HG02798 (cell line): ENCODE data around the gene ARSI.

ENCODE experiments used
- ATAC-seq: cut with Tn5 transposase; IDR thresholded peaks from one replicate; pipeline ENCODE4 v1.9.1; 2021; ENCODE audit warnings: mild to moderate bottlenecking; ENCODE audit not compliant: unreplicated experiment, poor library complexity

The ARSI gene

DNA sequence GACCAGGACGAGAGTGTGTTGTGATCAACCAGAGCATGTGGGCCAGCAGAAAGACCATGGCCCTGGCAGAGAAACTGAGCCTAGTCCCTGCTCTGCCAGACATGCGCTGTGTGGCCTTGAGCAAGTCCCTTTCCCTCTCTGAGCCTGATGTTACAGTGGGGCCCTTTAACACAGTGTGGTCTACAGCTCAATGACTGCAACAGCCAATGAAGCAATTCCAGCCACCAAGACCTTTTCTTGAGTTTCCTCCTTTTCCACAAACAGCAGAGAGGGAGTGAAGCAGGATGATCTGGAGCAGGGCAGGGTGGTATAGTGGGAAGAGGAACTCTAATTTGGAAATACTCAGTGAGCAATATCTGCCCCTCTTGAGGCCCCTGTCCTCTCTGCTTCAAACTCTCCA is 25.8 kb upstream of the ARSI start:
- ATAC-seq, result no peak

DNA sequence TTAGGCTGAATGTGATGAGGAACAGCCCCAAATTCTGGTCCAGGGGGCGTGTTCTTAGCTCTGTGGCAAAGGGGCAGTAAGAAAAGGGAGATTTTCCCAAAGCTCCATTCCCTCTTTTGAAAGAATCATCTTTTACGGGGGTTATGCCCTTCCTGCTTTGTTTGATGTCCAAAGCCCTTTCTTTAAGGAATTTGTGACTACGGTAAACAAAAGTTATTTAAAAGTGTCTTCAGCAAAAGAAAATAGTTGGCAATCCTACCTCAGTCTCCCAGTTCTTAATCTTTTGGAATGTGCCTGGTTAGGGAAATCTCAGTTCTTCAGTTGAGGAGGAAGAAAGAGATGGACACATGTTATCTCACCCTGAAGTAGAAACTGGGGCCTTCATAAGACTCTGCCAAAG is 24.4 kb upstream of the ARSI start:
- no peak for ATAC-seq

DNA sequence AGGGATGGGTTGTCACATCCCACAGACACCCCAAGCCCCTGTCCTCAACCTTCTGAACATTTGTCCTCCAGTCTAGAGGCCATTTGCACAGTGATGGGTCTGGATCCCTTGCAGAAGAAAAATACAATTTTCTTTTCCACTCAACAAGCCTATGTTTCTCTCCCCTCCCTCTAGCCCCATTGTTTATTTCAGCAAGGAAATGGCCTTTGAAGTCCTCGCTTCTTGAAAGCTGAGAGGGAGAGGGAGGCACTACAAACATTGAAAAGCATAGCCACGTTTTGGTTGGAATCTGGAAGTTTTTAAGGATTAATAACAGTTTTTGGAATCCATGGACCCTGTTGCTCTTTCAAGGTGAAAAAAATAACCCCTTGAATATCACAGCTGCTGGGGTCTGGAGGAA is 24.0 kb upstream of the ARSI start:
- ATAC-seq, result no peak

DNA sequence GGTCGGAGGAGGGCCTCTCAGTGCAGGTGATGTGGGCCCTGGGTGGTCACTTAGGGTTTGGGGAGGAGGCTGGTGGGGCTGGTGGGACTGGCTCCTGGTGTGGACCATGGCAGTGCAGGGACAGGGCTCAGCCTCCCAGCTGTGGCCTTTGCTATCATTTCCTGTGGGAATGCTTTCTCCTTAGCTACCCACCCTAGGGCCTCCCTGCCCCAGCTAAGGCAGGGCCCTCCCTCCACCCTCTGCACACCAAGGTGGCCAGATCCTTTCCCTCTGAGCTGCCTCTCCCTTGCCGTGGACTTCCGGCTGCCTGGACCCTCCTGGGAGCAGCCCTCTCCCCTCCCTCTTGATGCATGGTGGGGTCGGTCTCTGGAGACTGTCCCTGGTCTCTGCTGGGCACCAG is 22.7 kb upstream of the ARSI start:
- ATAC-seq, result no peak

DNA sequence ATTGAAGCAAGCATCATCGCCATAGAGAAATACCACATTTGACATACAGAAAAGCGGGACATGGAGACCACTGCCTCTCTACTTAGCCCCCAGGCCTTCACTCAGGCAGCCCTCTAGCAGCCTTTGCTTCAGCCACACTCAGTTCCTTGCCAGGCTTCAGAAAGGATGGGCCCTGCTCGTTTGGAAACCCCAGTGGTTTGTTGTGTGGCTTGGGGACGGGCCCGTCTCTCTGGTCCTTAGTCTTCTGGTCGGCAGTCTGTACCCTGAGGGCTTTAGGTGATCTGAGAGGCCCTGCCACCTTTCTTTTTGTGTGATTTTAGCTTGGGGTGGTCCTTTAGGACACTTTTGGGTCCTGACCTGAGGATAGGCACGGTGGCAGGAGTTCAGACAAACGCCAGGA is 21.1 kb upstream of the ARSI start:
- no peak for ATAC-seq

DNA sequence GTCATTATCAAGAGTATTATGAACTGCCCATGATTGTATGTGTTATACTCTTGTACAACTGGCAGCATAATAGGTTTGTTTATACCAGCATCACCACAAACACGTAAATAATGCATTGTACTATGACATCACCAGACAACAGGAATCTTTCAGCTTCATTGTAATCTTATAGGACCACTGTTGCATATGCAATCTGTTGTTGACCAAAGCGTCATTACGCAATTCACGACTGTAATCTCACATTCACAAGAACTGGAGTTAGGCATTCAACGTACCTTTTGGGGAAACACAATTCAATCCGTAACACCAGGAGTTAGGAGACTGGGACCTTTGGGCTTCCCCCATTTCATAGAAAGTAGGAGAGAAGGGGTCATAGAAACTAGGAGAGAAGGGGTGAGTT is 20.4 kb upstream of the ARSI start:
- ATAC-seq, result no peak

DNA sequence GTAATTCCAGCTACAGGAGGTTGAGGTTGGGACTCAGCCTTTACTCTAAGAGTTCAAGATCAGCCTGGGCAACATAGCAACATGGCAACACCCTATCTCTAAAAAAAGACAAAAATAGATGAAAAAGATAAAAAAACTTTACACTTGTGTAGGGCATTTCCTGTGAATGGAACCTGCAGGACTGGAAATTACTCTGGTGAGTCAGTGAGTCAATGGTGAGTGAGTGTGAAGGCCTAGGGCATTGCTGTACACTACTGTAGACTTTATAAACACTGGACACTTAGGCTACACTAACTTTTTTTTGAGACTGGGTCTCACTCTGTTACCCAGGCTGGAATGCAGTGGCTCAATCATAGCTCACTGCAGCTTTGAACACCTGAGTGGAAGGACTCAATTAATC is 19.5 kb upstream of the ARSI start:
- no peak for ATAC-seq

DNA sequence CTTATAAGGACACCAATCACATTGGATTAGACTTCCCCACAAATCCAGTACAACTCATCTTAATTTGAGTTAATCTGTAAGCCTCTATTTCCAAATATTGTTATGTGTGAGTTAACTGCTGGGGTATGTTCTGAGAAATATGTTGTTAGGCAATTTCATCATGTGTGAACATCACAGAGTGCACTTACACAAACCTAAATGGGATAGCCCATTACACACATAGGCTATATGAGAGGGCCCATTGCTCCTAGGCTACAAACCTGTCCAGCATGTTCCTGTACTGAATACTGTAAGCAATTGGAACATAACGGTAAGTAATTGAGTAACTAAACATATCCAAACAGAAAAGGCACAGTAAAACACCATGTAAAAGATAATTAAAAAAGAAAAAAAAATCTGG is 19.1 kb upstream of the ARSI start:
- ATAC-seq, result no peak

DNA sequence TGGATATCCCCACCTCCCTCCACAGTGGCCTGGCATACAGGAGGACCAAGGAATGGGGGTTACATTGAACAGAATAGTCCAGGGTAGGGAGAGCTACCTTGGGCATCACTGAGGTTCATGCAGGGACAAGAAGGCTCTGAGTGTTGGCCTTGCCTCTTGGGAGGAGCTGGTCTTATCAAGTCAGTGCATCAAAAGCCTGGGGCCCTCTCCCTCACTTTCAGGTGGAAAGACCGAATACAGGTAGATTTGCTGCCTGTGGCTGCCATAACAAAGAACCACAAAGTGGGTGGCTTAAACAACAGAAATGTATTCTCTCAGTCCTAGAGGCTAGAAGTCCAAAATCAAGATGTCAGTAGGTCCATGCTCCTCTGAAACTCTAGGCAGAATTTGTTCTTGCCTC is 18.5 kb upstream of the ARSI start:
- ATAC-seq, result no peak

DNA sequence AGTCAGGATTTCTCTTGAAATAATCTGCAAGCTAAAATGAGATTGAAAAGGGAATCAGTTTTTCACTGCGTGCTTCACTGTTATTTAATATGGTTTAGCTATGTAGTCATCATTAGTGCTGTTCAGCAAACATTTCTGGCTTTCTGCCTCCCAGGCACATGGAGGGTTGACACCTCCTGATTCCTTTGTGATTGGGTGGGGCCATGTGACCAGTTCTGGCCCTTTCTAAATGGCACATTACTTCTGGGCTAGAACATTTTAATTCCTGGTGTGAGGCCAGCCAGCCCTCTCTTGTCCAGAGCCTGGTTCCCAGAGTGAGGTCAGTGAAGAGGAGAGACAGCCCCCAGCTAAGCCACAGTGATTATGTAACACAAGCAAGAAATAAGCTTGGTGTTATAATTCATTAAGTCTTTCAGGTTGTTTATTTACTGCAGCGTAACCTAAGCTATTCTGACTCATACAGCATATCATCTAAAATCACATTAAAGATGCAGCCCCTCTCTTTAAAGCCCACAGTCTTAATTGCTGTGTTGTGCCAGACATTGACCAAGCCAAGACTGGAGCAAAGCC is 17.4 kb upstream of the ARSI start:
- no peak for ATAC-seq

DNA sequence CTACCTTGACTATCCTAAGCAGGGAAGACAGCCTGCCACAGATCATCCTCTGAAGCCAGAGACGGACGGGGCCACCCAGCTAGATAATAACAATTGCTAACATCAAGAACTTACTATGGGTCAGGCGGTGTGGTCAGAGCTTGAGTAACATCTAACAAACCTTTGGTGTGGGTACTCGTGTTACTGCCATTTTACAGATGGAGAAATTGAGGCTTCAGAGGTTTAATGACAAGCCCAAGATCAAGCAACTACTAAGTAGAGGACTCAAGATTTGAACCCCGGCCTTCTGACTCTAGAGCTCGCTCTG is 16.7 kb upstream of the ARSI start:
- ATAC-seq, result no peak

DNA sequence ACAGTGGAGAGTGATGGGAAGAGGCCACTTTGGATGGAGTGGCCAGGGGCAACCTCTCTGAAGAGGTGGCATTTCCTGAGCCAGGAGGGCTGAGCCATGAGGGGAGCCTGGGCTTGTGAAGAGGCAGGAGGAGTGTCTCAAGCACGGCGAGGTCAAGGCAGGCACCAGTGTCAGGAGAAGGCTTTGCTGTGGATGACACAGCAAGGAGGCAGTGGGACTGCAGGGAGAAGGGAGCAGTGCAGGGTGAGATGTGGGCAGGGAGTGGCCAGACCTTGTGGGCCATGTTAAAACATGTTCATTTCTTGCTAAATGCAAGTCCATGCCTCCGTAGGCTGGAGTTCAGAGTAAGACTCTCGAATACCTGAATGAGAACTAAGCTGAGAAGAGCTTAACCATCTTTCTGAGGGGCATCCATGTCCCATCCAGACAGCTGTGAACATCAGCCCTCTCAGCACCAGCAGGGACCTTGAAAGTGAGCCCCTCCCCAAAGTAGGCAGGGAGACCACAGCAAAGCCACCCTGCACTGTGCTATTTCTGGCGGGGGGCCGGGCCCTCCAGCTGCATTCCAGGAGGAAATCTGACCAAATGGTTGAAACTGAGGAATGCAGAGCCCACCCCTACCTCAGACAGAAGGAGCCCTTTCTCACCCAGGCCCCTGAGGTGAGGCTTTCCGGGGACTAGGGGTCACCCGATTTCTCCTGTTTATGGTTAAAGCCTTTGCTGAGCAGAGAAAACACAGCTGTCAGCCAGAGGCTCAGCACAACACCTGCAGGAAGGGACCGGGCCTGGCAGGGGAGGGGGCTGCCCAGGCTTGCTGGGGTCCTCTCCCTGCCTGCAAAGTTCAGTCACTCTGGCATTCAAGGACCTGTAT is 16.1 kb upstream of the ARSI start:
- no peak for ATAC-seq

DNA sequence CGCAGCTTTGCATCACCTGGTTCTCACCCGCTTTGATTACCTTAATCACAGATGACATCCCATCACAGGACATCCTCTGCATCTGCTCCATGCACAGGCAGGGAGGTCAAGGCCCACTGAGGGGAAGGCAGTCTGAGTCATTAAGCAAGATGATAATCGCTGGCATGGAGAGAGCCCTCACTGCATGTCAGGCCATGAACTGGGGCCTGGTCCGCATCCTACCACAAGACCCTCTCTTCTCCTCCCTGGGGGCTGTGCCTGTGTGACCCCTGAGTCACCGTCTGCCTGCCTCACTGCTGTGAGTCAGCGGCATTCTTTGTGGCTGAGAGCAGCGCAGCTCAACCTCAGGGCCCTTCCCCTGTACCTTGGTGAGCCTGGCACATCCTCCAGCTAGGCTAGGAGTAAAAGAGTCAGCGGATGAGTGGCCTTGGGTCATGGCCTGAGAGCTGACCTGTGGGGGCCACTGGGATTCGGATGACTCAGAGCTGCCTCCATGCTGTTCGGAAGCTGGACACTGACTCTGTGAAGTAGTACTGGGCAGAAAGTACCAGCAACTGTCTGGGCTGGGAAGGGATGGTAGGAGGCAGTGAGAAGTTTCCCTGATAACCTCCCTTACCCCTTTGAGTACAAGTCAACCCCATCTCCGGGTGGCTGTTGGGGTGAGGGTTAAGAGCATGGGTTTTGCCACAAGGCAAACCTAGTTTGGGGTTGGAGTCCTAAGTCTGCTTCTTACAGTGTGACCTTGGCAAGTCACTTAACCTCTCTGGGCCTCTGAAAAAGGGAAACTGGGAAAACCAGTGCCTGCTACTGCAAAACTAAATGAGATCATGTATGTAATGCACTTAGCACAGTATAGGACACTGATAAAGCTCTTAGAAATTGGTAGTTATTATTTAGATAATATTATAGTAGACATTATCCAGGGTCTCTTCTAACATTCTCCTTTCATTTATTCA is 14.6 kb upstream of the ARSI start:
- ATAC-seq, result no peak

DNA sequence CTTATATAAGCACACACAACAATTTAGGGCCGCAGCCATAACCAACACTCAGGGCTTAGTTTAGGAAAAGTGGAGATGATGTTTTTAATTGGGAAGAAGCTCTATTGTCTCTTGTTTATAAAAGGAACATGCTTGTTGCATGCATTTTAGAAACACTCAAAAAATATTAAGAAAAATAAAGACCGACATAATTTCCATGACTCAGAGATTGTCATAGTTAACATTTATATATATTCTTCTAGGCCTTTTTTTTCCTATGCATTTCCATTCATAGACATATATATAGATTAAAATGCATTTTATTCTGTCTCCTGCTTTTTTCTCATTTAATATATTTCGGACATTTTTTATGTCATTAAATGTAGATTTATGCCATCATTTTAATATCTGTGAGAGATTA is 13.6 kb upstream of the ARSI start:
- no peak for ATAC-seq

DNA sequence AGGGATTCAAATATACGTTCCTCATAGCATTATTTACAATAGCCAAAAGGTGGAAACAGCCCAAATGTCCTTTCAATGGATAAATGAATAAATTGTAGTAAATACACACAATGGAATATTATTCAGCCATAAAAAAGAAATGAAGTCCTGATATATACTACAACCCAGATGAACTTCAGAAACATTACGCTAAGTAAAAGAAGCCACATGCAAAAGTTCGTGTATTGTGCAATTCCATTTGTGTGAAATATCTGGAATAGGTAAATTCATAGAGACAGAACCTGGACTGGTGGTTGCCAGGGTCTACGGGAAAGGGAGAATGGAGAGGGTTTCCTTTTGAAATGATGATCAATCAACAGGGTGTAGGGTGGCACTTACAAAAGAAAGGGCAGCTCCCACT is 12.5 kb upstream of the ARSI start:
- ATAC-seq, result no peak

DNA sequence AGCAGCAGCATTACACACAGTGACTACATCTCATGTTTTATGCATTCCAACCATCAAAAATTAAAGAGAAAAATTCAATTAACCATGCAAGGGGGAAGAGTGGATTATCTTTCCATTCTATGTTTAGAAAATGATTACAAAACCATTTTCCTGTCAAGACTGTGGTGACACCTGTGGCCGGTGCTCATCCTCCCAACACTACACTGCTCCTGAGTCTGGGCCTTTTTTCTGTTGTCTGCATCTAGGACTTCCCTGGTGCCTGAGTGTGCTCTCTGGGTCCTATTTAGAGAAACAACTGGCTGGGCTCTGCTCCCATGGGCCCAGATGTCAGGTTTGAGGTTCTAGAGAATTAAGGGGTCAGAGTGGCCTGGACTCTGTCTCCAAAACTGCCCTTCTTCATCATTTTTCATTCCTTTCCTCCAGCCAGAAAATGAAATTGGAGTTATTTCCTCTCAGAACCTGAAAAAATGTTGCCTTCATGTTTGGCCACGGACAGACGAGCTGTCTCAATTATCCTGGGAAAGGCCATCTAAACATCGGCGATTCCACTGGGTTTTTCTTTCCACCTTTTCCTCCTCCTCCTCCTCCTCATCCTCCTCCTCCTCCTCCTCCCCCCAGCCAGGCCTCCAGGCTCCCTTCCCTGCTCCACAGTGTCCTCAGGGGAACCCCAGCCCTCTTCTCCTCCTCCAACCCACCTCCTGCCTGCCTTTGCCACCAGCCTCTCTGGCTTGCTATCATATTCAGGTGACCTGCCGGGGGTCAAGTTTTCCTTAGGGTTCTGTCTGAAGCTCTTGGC is 11.4 kb upstream of the ARSI start:
- ATAC-seq, result no peak

DNA sequence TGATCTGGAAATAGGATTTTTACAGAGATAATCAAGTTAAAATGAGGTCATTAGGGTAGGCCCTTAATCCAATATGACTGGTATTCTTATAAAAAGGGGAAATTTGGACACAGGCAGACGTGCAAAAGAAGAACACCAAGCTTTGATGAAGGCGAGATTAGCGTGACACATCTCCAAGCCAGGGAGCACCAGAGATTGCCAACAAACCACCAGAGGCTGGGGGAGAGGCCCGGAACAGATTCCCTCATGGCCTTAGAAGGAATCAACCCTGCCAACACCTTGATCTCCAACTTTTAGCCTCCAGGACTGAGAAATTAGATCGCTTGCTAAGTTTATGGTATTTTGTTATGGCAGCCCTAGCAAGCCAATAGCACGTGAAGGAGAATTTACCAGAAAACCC is 10.8 kb upstream of the ARSI start:
- no peak for ATAC-seq

DNA sequence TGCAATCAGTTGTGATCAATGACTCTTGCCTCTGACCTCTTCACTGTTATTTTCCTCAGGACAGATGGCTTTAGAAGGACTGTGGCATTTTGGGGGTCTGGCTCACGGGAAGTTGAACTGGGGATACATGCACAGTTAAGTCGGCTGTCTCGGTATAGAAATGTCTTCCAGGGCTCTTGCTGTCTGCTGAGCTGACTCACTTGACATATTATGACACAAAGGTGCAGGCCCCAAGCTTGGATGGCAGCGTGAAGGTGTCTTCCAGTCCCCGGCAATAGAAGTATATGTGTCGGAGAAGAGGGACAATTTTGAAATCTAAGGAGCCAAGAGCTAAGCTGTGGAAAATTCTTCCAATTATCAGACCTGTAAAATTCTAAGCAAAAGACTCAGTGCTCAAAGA is 9.8 kb upstream of the ARSI start:
- ATAC-seq, result no peak

DNA sequence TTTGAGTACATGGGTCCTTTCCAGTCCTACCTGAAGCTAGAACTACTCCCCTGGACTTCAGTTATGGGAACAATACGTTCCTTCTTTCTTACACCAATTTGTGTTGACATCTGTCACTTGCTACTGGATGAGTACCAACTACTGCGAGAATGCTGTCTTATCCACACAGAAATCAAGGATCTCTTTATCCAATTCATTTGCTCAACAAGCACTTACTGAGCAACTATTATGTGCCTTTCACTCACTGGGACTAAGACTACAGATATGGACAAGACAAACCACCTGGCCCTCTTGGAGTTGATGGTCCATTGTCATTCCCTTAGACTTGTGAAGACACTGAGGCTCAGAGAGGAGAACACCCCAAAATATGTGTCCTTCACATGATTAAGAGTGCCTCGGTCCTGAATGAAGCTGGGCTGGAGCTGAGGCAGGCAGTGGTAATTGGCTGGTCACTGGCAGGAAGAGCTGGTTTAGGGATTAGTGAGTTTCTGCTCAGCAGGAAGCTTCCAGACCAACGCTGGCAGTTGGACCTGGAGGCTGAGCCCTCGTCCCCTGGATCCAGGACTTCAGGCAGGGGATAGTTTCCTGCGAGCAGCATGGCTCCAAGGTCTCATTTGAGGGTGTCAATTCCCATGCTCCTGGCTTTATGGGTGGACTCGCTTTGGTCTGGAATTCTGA is 8.4 kb upstream of the ARSI start:
- ATAC-seq, result no peak

DNA sequence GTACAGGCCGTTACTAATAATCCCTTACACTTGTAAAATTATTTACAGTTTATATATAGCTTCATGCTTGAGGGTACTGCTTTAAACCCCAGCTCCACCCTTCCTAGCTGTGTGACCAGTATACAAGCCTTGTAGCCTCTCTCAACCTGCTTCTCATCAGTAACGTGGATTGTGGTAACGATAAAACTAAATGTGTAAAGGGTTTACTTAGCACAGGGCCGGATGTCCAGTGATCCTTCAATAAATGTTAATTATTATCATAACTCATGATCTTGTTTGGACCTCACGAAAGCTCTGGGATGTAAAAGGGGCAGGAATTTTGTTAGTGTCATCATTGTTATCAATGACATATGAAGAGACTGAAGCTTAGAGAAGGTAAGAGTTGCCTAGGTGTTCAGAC is 7.5 kb upstream of the ARSI start:
- ATAC-seq, result no peak
